ENCODE results near the gene FES.

Gene FES

DNA sequence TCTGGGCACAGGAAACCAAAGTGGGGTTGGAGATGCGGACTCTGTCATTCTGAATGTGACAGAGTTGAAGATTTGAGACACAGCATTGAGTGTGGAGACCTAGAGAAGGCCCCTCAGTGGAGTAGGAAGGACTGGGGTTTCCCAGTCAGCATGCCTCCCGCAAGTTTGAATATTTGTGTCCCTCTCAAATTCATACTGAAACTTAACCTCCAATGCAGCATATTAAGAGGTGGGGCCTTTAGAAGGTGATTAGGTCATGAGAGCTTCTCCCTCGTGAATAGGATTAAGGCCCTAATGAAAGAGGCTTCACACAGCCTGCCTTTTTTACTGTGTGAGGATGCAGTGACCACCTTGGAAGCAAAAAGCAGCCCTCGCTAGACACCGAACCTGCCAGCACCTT, 40.1 kb downstream of the FES start:
- TF ChIP-seq ZBTB7A (IDR thresholded peaks at IDR 0.05; ENCODE audit: low read depth) (no peak), EP300 (IDR thresholded peaks at IDR 0.05; ENCODE audit: borderline replicate concordance) (no peak), TAF1 (IDR thresholded peaks at IDR 0.05; ENCODE audit: low read depth) (no peak), FOXM1 (IDR thresholded peaks at IDR 0.05; ENCODE audit: borderline replicate concordance, low read depth) (no peak), YY1 (IDR thresholded peaks at IDR 0.05; ENCODE audit: low read depth) (no peak), CREB1 (IDR thresholded peaks at IDR 0.05; ENCODE audit: low read depth) (no peak), CEBPB (IDR thresholded peaks at IDR 0.05) (no peak), NFIC (IDR thresholded peaks at IDR 0.05) (no peak), TCF12 (IDR thresholded peaks at IDR 0.05; ENCODE audit: low read depth) (no peak), TEAD4 (IDR thresholded peaks at IDR 0.05) (no peak), RAD21 (IDR thresholded peaks at IDR 0.05; ENCODE audit: low read depth) (no peak), EGR1 (IDR thresholded peaks at IDR 0.05) (no peak)
- TF ChIP-seq, protein P1, sequence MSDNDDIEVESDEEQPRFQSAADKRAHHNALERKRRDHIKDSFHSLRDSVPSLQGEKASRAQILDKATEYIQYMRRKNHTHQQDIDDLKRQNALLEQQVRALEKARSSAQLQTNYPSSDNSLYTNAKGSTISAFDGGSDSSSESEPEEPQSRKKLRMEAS (IDR thresholded peaks at IDR 0.05) = no peak
- TF ChIP-seq, protein P2, sequence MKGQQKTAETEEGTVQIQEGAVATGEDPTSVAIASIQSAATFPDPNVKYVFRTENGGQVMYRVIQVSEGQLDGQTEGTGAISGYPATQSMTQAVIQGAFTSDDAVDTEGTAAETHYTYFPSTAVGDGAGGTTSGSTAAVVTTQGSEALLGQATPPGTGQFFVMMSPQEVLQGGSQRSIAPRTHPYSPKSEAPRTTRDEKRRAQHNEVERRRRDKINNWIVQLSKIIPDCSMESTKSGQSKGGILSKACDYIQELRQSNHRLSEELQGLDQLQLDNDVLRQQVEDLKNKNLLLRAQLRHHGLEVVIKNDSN (IDR thresholded peaks at IDR 0.05) = no peak
- TF ChIP-seq, protein P3, sequence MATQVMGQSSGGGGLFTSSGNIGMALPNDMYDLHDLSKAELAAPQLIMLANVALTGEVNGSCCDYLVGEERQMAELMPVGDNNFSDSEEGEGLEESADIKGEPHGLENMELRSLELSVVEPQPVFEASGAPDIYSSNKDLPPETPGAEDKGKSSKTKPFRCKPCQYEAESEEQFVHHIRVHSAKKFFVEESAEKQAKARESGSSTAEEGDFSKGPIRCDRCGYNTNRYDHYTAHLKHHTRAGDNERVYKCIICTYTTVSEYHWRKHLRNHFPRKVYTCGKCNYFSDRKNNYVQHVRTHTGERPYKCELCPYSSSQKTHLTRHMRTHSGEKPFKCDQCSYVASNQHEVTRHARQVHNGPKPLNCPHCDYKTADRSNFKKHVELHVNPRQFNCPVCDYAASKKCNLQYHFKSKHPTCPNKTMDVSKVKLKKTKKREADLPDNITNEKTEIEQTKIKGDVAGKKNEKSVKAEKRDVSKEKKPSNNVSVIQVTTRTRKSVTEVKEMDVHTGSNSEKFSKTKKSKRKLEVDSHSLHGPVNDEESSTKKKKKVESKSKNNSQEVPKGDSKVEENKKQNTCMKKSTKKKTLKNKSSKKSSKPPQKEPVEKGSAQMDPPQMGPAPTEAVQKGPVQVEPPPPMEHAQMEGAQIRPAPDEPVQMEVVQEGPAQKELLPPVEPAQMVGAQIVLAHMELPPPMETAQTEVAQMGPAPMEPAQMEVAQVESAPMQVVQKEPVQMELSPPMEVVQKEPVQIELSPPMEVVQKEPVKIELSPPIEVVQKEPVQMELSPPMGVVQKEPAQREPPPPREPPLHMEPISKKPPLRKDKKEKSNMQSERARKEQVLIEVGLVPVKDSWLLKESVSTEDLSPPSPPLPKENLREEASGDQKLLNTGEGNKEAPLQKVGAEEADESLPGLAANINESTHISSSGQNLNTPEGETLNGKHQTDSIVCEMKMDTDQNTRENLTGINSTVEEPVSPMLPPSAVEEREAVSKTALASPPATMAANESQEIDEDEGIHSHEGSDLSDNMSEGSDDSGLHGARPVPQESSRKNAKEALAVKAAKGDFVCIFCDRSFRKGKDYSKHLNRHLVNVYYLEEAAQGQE (IDR thresholded peaks at IDR 0.05; ENCODE audit: low read depth) = no peak

DNA sequence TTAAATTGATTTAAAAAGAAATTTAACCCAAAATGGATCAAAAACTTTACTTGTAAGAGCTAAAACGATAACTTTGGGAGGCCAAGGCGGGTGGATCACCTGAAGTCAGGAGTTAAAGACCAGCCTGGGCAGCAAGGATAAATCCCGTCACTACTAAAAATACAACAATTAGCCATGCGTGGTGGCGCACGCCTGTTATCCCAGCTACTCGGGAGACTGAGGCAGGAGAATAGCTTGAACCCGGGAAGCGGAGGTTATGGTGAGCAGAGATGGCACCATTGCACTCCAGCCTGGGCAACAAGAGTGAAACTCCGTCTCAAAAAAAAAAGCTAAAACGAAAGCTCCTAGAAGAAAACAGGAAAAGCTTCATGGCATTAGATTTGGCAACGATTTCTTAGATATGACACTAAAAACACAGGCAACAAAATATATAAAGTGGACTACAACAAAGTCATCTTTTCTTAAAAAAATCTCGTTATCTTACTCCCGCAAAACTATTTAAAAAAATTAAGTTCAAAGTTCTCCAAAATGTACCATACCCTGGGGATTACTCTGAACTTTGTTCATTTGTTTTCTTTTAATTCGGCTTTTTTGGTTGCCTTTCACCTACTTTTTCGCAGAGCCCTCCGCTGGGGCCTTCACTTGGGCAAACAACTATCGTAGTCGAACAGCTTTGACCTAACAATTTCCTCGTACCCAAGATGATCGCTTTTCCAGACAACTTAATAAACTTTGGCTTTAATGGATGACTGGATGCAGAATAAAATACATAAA, 45.1 kb downstream of the FES start:
- TF ChIP-seq, protein P2 (IDR thresholded peaks at IDR 0.05) = no peak
- TF ChIP-seq ZBTB7A (IDR thresholded peaks at IDR 0.05; ENCODE audit: low read depth) (no peak), TCF12 (IDR thresholded peaks at IDR 0.05; ENCODE audit: low read depth) (no peak), NFIC (IDR thresholded peaks at IDR 0.05) (no peak), CREB1 (IDR thresholded peaks at IDR 0.05; ENCODE audit: low read depth) (no peak), EGR1 (IDR thresholded peaks at IDR 0.05) (no peak), TAF1 (IDR thresholded peaks at IDR 0.05; ENCODE audit: low read depth) (no peak), YY1 (IDR thresholded peaks at IDR 0.05; ENCODE audit: low read depth) (no peak), RAD21 (IDR thresholded peaks at IDR 0.05; ENCODE audit: low read depth) (no peak), TEAD4 (IDR thresholded peaks at IDR 0.05) (no peak), CEBPB (IDR thresholded peaks at IDR 0.05) (no peak)

DNA sequence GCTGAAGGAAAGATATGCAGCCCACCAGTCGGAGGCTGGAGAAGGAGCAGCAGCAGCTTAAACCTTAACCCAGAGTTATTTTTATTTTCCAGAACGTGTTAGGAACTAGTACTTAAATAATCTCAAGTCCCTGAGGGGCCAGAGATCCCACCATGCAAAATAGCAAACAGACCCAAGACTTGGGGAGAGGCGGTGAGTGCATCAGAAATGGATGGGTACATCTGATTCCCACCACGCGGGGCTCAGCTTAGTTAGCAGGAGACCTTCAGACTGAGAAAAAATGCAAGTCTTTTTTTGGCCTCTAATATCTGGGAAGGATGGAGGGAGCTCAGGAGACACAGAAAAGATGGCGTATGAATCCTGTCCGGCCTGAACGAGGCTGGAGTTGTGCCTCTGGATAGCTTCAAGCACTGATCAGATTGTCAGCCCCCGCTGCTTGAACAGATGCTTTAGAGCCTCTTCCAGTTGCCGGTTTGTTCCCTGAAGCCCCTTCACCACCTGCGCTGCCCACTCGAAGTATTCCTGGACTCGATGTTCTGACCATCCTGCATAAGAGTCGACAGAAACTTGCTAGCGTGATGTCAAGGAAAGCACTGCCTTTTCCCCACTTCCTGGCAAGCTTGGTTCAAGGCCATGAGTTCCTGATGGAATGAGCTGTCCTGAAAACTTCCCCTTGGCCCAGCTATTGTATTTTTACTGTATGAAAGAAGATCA, 46.7 kb downstream of the FES start:
- TF ChIP-seq EGR1 (IDR thresholded peaks at IDR 0.05) (no peak), EP300 (IDR thresholded peaks at IDR 0.05; ENCODE audit: borderline replicate concordance) (no peak), CEBPB (IDR thresholded peaks at IDR 0.05) (no peak), FOXM1 (IDR thresholded peaks at IDR 0.05; ENCODE audit: borderline replicate concordance, low read depth) (no peak), YY1 (IDR thresholded peaks at IDR 0.05; ENCODE audit: low read depth) (no peak), TAF1 (IDR thresholded peaks at IDR 0.05; ENCODE audit: low read depth) (no peak), ZBTB7A (IDR thresholded peaks at IDR 0.05; ENCODE audit: low read depth) (no peak), CREB1 (IDR thresholded peaks at IDR 0.05; ENCODE audit: low read depth) (no peak), TEAD4 (IDR thresholded peaks at IDR 0.05) (no peak), NFIC (IDR thresholded peaks at IDR 0.05) (no peak), TCF12 (IDR thresholded peaks at IDR 0.05; ENCODE audit: low read depth) (no peak), RAD21 (IDR thresholded peaks at IDR 0.05; ENCODE audit: low read depth) (no peak)
- TF ChIP-seq, protein P3 (IDR thresholded peaks at IDR 0.05; ENCODE audit: low read depth) = no peak
- TF ChIP-seq, protein P1 (IDR thresholded peaks at IDR 0.05) = no peak
- TF ChIP-seq, protein P2 (IDR thresholded peaks at IDR 0.05) = no peak

DNA sequence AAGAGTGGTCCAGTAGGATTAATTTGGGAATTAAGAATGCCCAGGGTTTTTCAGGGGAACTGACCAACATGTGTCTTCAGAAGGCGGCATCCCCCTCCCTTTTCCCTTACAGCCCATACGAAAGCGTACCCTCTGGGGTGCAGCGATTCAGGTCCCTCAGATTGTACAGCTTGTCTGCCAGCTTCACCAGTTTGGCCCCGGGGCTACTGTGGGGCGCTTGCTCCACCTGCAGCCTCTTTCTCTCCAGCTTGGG, 47.2 kb downstream of the FES start:
- TF ChIP-seq TAF1 (IDR thresholded peaks at IDR 0.05; ENCODE audit: low read depth) = no peak
- TF ChIP-seq YY1 (IDR thresholded peaks at IDR 0.05; ENCODE audit: low read depth) = no peak
- no peak for TF ChIP-seq EGR1 (IDR thresholded peaks at IDR 0.05)
- no peak for TF ChIP-seq TEAD4 (IDR thresholded peaks at IDR 0.05)
- no peak for TF ChIP-seq ZBTB7A (IDR thresholded peaks at IDR 0.05; ENCODE audit: low read depth)
- TF ChIP-seq CEBPB (IDR thresholded peaks at IDR 0.05) = no peak
- TF ChIP-seq, protein P1 (IDR thresholded peaks at IDR 0.05) = no peak
- no peak for TF ChIP-seq TCF12 (IDR thresholded peaks at IDR 0.05; ENCODE audit: low read depth)
- TF ChIP-seq, protein P2 (IDR thresholded peaks at IDR 0.05) = no peak
- TF ChIP-seq NFIC (IDR thresholded peaks at IDR 0.05) = no peak
- no peak for TF ChIP-seq CREB1 (IDR thresholded peaks at IDR 0.05; ENCODE audit: low read depth)
- TF ChIP-seq EP300 (IDR thresholded peaks at IDR 0.05; ENCODE audit: borderline replicate concordance) = no peak
- TF ChIP-seq, protein P3 (IDR thresholded peaks at IDR 0.05; ENCODE audit: low read depth) = no peak
- no peak for TF ChIP-seq FOXM1 (IDR thresholded peaks at IDR 0.05; ENCODE audit: borderline replicate concordance, low read depth)
- no peak for TF ChIP-seq RAD21 (IDR thresholded peaks at IDR 0.05; ENCODE audit: low read depth)

Data from Ishikawa (cell line).